CD4-positive, alpha-beta T cell treated with Interleukin-21 for 1 hour (primary cell): ENCODE results near the gene TMEM191C.
"Not testable (repeated sequence)": the region's sequence is repeated elsewhere in the genome, so short reads cannot be mapped to it uniquely, and the experiment has no call there.

Experiments
- DNase-seq: peaks from one replicate; pipeline ENCODE4 v3.0.0-alpha.2; 2020

Gene TMEM191C

GRCh38 chr22:21473664-21474063 lies 6.5 kb downstream of the TMEM191C start:
- DNase-seq = not testable (repeated sequence)

GRCh38 chr22:21484039-21484438 lies 16.9 kb downstream of the TMEM191C start:
- DNase-seq = not testable (repeated sequence)

GRCh38 chr22:21487723-21488122 lies 20.5 kb downstream of the TMEM191C start:
- DNase-seq = not testable (repeated sequence)

GRCh38 chr22:21489149-21489680 lies 22.0 kb downstream of the TMEM191C start:
- not testable (repeated sequence) for DNase-seq

- not testable (repeated sequence) for DNase-seq
Measured at GRCh38 chr22:21490556-21490955, 23.4 kb downstream of the TMEM191C start.

GRCh38 chr22:21492271-21492670 lies 25.1 kb downstream of the TMEM191C start:
- not testable (repeated sequence) for DNase-seq

GRCh38 chr22:21493789-21494782 lies 26.9 kb downstream of the TMEM191C start:
- not testable (repeated sequence) for DNase-seq

- DNase-seq = not testable (repeated sequence)
Measured at GRCh38 chr22:21497984-21498383, 30.8 kb downstream of the TMEM191C start.

- not testable (repeated sequence) for DNase-seq
Measured at GRCh38 chr22:21498489-21498888, 31.3 kb downstream of the TMEM191C start.

- not testable (repeated sequence) for DNase-seq
Measured at GRCh38 chr22:21499623-21500506, 32.7 kb downstream of the TMEM191C start.

- not testable (repeated sequence) for DNase-seq
Measured at GRCh38 chr22:21510397-21510796, 43.2 kb downstream of the TMEM191C start.

GRCh38 chr22:21512022-21512421 lies 44.8 kb downstream of the TMEM191C start:
- not testable (repeated sequence) for DNase-seq

- DNase-seq = not testable (repeated sequence)
Measured at GRCh38 chr22:21514117-21514516, 46.9 kb downstream of the TMEM191C start.

GRCh38 chr22:21515234-21515633 lies 48.0 kb downstream of the TMEM191C start:
- not testable (repeated sequence) for DNase-seq

- not testable (repeated sequence) for DNase-seq
Measured at GRCh38 chr22:21516522-21516921, 49.3 kb downstream of the TMEM191C start.

GRCh38 chr22:21516970-21517764 lies 50.0 kb downstream of the TMEM191C start:
- not testable (repeated sequence) for DNase-seq
